Activated B cell treated with CpG ODN at 0.5 μM for 24 hours (primary cell): ENCODE data around the gene UBXN7. TPM values are rescaled to one million over a fixed set of nuclear protein-coding genes. Genes with fewer than 3 reads are reported as not detected.
"Not testable (repeated sequence)": the region's sequence is repeated elsewhere in the genome, so short reads cannot be mapped to it uniquely, and the experiment has no call there.

Experiments
- ATAC-seq: fragments of 200-7000 bp; cut with Tn5 transposase; one replicate; pipeline ENCODE4 v1.10.0; 2021; ENCODE audit warnings: low read depth, mild to moderate bottlenecking, moderate library complexity
- CTCF ChIA-PET: fragments of 350-600 bp; sonication (Branson Sonifier 250); formaldehyde crosslinking; loops from one replicate; lab custom pipeline; 2021; ENCODE audit warnings: antibody characterized with exemption; lab: Charles Lee
- POLR2A ChIA-PET: fragments of 350-600 bp; sonication (Branson Sonifier 250); formaldehyde crosslinking; loops from one replicate; lab custom pipeline; 2021; ENCODE audit warnings: antibody characterized with exemption; lab: Charles Lee
- DNase-seq: peaks from one replicate; pipeline ENCODE4 v3.0.0; 2022
- H3K27ac Mint-ChIP-seq: one replicate; pipeline ENCODE4 v1.8.0; 2020; ENCODE audit warnings: mixed read lengths
- H3K27me3 Mint-ChIP-seq: one replicate; pipeline ENCODE4 v1.8.0; 2021; ENCODE audit warnings: mixed read lengths
- H3K36me3 Mint-ChIP-seq: one replicate; pipeline ENCODE4 v1.8.0; 2021; ENCODE audit warnings: low read depth, mixed read lengths
- H3K4me1 Mint-ChIP-seq: one replicate; pipeline ENCODE4 v1.8.0; 2021; ENCODE audit warnings: mixed read lengths
- H3K4me3 Mint-ChIP-seq: one replicate; pipeline ENCODE4 v1.8.0; 2020; ENCODE audit warnings: mild to moderate bottlenecking, mixed read lengths
- H3K9me3 Mint-ChIP-seq: one replicate; pipeline ENCODE4 v1.8.0; 2020; ENCODE audit warnings: mixed read lengths
- CTCF ChIP-seq: fragments of 200-600 bp; IDR thresholded peaks from one replicate; pipeline ENCODE4 v1.8.0; 2022; ENCODE audit warnings: antibody characterized with exemption, mild to moderate bottlenecking
- intact Hi-C: fragments of 100-400 bp; cut with micrococcal nuclease; formaldehyde crosslinking; loops from one replicate; pipeline ENCODE4 v1.15.1; 2024
- total RNA-seq: library from RNA; stranded (reverse); gene quantifications from 2 replicates; pipeline ENCODE4 v1.2.3, GENCODE V29; 2022

The UBXN7 gene
- total RNA-seq, 1 donor from 2014 or later = 66.5 TPM

- CTCF ChIA-PET = interaction anchor here (0.6 kb wide), 1 partner anchor 21 kb away, joined by 3 read pairs; no protein-coding TSS in a partner anchor
- intact Hi-C loops, POLR2A ChIA-PET, H3K27ac Mint-ChIP-seq, ATAC-seq, H3K4me3 Mint-ChIP-seq, H3K27me3 Mint-ChIP-seq, DNase-seq, H3K9me3 Mint-ChIP-seq: not testable (repeated sequence)
- Mint-ChIP-seq H3K4me1 (peaks cover 17% of the 10 kb centered on the region), H3K36me3 (peaks cover 81% of the 10 kb centered on the region)
Measured at GRCh38 chr3:196385446-196385845, 46.8 kb downstream of the UBXN7 start.

- DNase-seq = no peak
- no peak for TF ChIP-seq CTCF
- intact Hi-C loops = no loop called here
- no peak overlapping the region for H3K27ac Mint-ChIP-seq
- no peak for ATAC-seq
- H3K27me3 Mint-ChIP-seq = no peaks in the 10 kb centered on the region
- H3K4me3 Mint-ChIP-seq = no peak overlapping the region
- H3K4me1 Mint-ChIP-seq = peaks cover 5% of the 10 kb centered on the region
- peaks cover 51% of the 10 kb centered on the region for H3K36me3 Mint-ChIP-seq
- POLR2A ChIA-PET = no interaction called here
- CTCF ChIA-PET = no interaction called here
- H3K9me3 Mint-ChIP-seq = no peaks in the 10 kb centered on the region
Measured at GRCh38 chr3:196378146-196378841, 53.9 kb downstream of the UBXN7 start.

- peaks cover 50% of the 10 kb centered on the region for H3K36me3 Mint-ChIP-seq
- POLR2A ChIA-PET = no interaction called here
- CTCF ChIA-PET = no interaction called here
- H3K27ac Mint-ChIP-seq = no peak overlapping the region
- DNase-seq (no peak), ATAC-seq (no peak)
- no peaks in the 10 kb centered on the region for H3K27me3 Mint-ChIP-seq
- H3K4me3 Mint-ChIP-seq = no peak overlapping the region
- peaks cover under 1% of the 10 kb centered on the region for H3K4me1 Mint-ChIP-seq
- H3K9me3 Mint-ChIP-seq = no peaks in the 10 kb centered on the region
- intact Hi-C loops = no loop called here
- no peak for TF ChIP-seq CTCF
Measured at GRCh38 chr3:196377321-196377720, 54.9 kb downstream of the UBXN7 start.

GRCh38 chr3:196365736-196366135, 66.5 kb downstream of the UBXN7 start:
- POLR2A ChIA-PET = no interaction called here
- intact Hi-C loops = no loop called here
- Mint-ChIP-seq H3K9me3 (no peaks in the 10 kb centered on the region), H3K4me1 (no peaks in the 10 kb centered on the region), H3K4me3 (no peak overlapping the region), H3K27me3 (no peaks in the 10 kb centered on the region), H3K36me3 (peaks cover 68% of the 10 kb centered on the region), H3K27ac (no peak overlapping the region)
- CTCF ChIA-PET = no interaction called here
- ATAC-seq = no peak
- DNase-seq = no peak
- no peak for TF ChIP-seq CTCF

- intact Hi-C loops = no loop called here
- CTCF ChIA-PET = no interaction called here
- no peak for DNase-seq
- Mint-ChIP-seq H3K4me3 (no peak overlapping the region), H3K27me3 (no peaks in the 10 kb centered on the region), H3K9me3 (no peaks in the 10 kb centered on the region), H3K4me1 (no peaks in the 10 kb centered on the region), H3K27ac (no peak overlapping the region), H3K36me3 (peaks cover 85% of the 10 kb centered on the region)
- ATAC-seq = no peak
- POLR2A ChIA-PET = no interaction called here
- TF ChIP-seq CTCF = no peak
Measured at GRCh38 chr3:196360586-196360985, 71.6 kb downstream of the UBXN7 start.

- H3K27me3 Mint-ChIP-seq, H3K27ac Mint-ChIP-seq, CTCF ChIA-PET, POLR2A ChIA-PET, H3K4me3 Mint-ChIP-seq, H3K4me1 Mint-ChIP-seq, DNase-seq, H3K9me3 Mint-ChIP-seq, ATAC-seq, intact Hi-C loops: not testable (repeated sequence)
- H3K36me3 Mint-ChIP-seq = peaks cover 90% of the 10 kb centered on the region
Measured at GRCh38 chr3:196358540-196358939, 73.7 kb downstream of the UBXN7 start.
